ENCODE measurements around the gene FRYL.

Gene FRYL

GRCh38 chr4:48710446-48711209 lies 69.5 kb downstream of the FRYL start:
- no peak overlapping the region for H3K4me3 ChIP-seq (replicated peaks; ENCODE audit: low read depth, low read length)
- DNase-seq (ENCODE audit: extremely low read depth, low read depth) = no peak
- TF ChIP-seq, protein P1, sequence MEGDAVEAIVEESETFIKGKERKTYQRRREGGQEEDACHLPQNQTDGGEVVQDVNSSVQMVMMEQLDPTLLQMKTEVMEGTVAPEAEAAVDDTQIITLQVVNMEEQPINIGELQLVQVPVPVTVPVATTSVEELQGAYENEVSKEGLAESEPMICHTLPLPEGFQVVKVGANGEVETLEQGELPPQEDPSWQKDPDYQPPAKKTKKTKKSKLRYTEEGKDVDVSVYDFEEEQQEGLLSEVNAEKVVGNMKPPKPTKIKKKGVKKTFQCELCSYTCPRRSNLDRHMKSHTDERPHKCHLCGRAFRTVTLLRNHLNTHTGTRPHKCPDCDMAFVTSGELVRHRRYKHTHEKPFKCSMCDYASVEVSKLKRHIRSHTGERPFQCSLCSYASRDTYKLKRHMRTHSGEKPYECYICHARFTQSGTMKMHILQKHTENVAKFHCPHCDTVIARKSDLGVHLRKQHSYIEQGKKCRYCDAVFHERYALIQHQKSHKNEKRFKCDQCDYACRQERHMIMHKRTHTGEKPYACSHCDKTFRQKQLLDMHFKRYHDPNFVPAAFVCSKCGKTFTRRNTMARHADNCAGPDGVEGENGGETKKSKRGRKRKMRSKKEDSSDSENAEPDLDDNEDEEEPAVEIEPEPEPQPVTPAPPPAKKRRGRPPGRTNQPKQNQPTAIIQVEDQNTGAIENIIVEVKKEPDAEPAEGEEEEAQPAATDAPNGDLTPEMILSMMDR (IDR thresholded peaks at IDR 0.05; ENCODE audit: low read depth, low read length, missing control alignments) = no peak

DNA sequence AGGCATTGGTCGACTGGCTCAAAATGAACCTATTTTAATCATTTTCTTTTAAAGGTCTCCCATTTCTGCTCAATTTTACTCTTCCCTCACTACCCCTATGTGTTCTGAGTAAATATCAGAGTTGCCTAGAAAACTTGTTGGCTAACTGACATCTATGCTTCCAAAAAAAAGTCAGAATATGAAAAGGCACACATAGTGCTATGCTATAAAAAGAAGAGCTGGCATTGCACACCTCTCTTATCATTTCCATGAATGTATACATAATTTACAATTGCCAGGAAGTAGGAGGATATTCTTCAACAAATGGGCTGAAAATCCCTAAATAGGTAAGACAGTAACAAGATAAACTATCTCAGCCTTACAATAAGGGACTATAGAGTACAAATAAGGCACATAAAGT lies 70.2 kb downstream of the FRYL start:
- no peak for DNase-seq (ENCODE audit: extremely low read depth, low read depth)
- no peak overlapping the region for H3K4me3 ChIP-seq (replicated peaks; ENCODE audit: low read depth, low read length)
- TF ChIP-seq, protein P1 (IDR thresholded peaks at IDR 0.05; ENCODE audit: low read depth, low read length, missing control alignments) = no peak

DNA sequence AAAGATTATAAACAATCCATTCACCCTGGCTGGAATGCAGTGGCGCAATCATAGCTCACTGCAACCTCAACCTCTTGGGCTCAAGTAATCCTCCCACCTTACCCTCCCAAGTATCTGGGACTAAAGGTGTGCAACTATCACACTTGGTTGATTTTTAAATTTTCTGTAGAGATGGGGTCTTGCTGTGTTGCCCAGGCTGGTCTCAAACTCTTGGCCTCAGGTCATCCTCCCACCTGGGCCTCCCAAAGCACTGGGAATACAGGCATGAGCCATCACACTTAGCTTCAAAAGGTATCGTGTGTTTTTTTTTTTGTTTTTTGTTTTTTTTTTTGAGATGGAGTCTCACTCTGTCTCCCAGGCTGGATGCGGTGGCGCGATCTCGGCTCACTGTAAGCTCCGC lies 71.5 kb downstream of the FRYL start:
- TF ChIP-seq, protein P1 (IDR thresholded peaks at IDR 0.05; ENCODE audit: low read depth, low read length, missing control alignments) = no peak
- no peak for DNase-seq (ENCODE audit: extremely low read depth, low read depth)
- H3K4me3 ChIP-seq (replicated peaks; ENCODE audit: low read depth, low read length) = no peak overlapping the region

DNA sequence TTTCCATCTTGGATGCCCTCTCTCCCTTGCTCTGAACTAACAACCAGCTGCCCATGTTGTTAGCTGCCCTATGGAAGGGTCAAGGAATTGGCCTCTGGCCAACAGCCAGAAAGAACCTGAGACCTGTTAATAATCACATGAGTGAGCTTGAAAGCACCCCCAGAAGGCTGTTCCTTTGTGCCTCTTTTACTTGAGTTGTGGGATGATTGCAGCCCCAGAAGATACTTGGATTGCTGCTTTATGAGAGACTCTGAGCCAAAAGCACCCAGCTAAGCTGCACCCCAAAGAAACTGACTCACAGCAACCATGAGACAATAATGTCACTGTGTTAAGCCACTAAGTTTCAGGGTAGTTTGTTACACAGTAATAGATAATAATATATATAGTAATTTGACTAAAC lies 73.3 kb downstream of the FRYL start:
- DNase-seq (ENCODE audit: extremely low read depth, low read depth) = no peak
- no peak overlapping the region for H3K4me3 ChIP-seq (replicated peaks; ENCODE audit: low read depth, low read length)
- TF ChIP-seq, protein P1 (IDR thresholded peaks at IDR 0.05; ENCODE audit: low read depth, low read length, missing control alignments) = no peak

GRCh38 chr4:48705609-48706008 lies 74.5 kb downstream of the FRYL start:
- no peak overlapping the region for H3K4me3 ChIP-seq (replicated peaks; ENCODE audit: low read depth, low read length)
- TF ChIP-seq, protein P1 (IDR thresholded peaks at IDR 0.05; ENCODE audit: low read depth, low read length, missing control alignments) = no peak
- DNase-seq (ENCODE audit: extremely low read depth, low read depth) = no peak

- no peak overlapping the region for H3K4me3 ChIP-seq (replicated peaks; ENCODE audit: low read depth, low read length)
- TF ChIP-seq, protein P1 (IDR thresholded peaks at IDR 0.05; ENCODE audit: low read depth, low read length, missing control alignments) = no peak
- DNase-seq (ENCODE audit: extremely low read depth, low read depth) = no peak
These were observed 75.8 kb downstream of the FRYL start for GRCh38 chr4:48704091-48704802.

Data from HFF-Myc (cell line).